A549 (cell line): ENCODE data around the gene XKR7. TPM values are rescaled to one million over a fixed set of nuclear protein-coding genes. Genes with fewer than 3 reads are reported as not detected.

Source experiments
- ATAC-seq, 2 experiments: fragments of 200-7000 bp in 1 of 2; fragments of >200 bp in 1 of 2; cut with Nextera tagmentation in 1 of 2; cut with Tn5 transposase in 1 of 2; 3 replicates each; pipeline versions ENCODE4 v1.8.0 to v1.9.1; 2018 to 2020; ENCODE audit warnings: mild to moderate bottlenecking in 1 of 2, moderate library complexity in 1 of 2
- CTCF ChIA-PET: fragments of 300-600 bp; sonication (Branson Sonifier 250); formaldehyde crosslinking; extraction: SDS; loops from one replicate; lab custom pipeline; 2021; ENCODE audit warnings: antibody characterized with exemption, inconsistent platforms; lab: Yijun Ruan, JAX
- POLR2A ChIA-PET: fragments of 350-600 bp; formaldehyde crosslinking; extraction: SDS; loops from one replicate; lab custom pipeline; 2021; ENCODE audit warnings: antibody characterized with exemption, inconsistent platforms; lab: Yijun Ruan, JAX
- DNase-seq, 2 experiments: peaks; one replicate each; pipeline versions ENCODE4 v3.0.0 to v3.0.0-alpha.2; 2011 to 2016; ENCODE audit warnings: low read depth in 1 of 2, low spot score in 1 of 2
- FAIRE-seq: peaks from 2 replicates; lab custom pipeline; 2011; peaks lifted over from hg19 to GRCh38; lab: Jason Lieb, UNC
- H3K27ac ChIP-seq, 2 experiments: fragments of >200 bp; sonication (Bioruptor Twin); formaldehyde crosslinking; 3 replicates each; pipeline ENCODE4 v1.5.1; 2016 to 2017
- H3K4me1 ChIP-seq: fragments of >200 bp; sonication (Bioruptor Twin); formaldehyde crosslinking; 3 replicates; pipeline ENCODE4 v1.6.1; 2016
- H3K4me2 ChIP-seq: fragments of >200 bp; sonication (Bioruptor Twin); formaldehyde crosslinking; 3 replicates; pipeline ENCODE4 v1.6.1; 2016
- H3K4me3 ChIP-seq: fragments of >200 bp; sonication (Bioruptor Twin); formaldehyde crosslinking; 3 replicates; pipeline ENCODE4 v1.5.1; 2016
- H3K9me3 ChIP-seq: fragments of >200 bp; sonication (Bioruptor Twin); formaldehyde crosslinking; 3 replicates; pipeline ENCODE4 v1.6.1; 2016
- CBX2 ChIP-seq: fragments of 200-600 bp; sonication (generic); IDR thresholded peaks from 2 replicates; pipeline ENCODE4 v1.6.1; 2016; ENCODE audit warnings: low read depth, mild to moderate bottlenecking, borderline replicate concordance
- CHD4 ChIP-seq: fragments of 200-600 bp; sonication (generic); IDR thresholded peaks from 2 replicates; pipeline ENCODE4 v1.6.1; 2016; ENCODE audit warnings: antibody characterized with exemption, mild to moderate bottlenecking, borderline replicate concordance
- HOXA7 ChIP-seq: fragments of 250-450 bp; sonication (Bioruptor Pico); IDR thresholded peaks from 2 replicates; pipeline ENCODE4 v1.5.0; 2020; ENCODE audit warnings: mild to moderate bottlenecking, moderate library complexity
- NFE2L2 ChIP-seq: fragments of 150-350 bp; conservative IDR thresholded peaks from 2 replicates; pipeline ENCODE4 v1.6.1; 2014; ENCODE audit warnings: low read length
- RNF2 ChIP-seq: fragments of 200-600 bp; sonication (generic); IDR thresholded peaks from 2 replicates; pipeline ENCODE4 v1.6.1; 2016; ENCODE audit warnings: low read depth, mild to moderate bottlenecking, antibody characterized with exemption, moderate library complexity, borderline replicate concordance
- WGBS: methylation state at CpG from one replicate; pipeline ENCODE4 v1.1.6; 2017; ENCODE audit errors: missing lambda C conversion rate; 5-methylcytosine and 5-hydroxymethylcytosine counted together
- polyA plus RNA-seq, 4 experiments: library from polyadenylated mRNA; depleted of rRNA in 3 of 4; stranded (reverse); fragments of >200 nt; fragmentation: RNase III in 1 of 4; extraction: RNeasy Plus Mini Kit Qiagen cat#74134 plus additional on column Dnase treatment in 1 of 4; gene quantifications; 2 replicates in 3 of 4; 3 replicates in 1 of 4; pipeline ENCODE4 v1.2.3, GENCODE V29; 2011 to 2017
- small RNA-seq, 6 experiments: library from RNA; depleted of rRNA; stranded (forward); fragments of <200 nt; gene quantifications; one replicate each; pipeline ENCODE3, GENCODE V24; 2012

XKR7 gene
- polyA plus RNA-seq, 2 of the 4 experiments (the other 2 are of a cell fraction), result 0.01 TPM; not detected in 1

DNA sequence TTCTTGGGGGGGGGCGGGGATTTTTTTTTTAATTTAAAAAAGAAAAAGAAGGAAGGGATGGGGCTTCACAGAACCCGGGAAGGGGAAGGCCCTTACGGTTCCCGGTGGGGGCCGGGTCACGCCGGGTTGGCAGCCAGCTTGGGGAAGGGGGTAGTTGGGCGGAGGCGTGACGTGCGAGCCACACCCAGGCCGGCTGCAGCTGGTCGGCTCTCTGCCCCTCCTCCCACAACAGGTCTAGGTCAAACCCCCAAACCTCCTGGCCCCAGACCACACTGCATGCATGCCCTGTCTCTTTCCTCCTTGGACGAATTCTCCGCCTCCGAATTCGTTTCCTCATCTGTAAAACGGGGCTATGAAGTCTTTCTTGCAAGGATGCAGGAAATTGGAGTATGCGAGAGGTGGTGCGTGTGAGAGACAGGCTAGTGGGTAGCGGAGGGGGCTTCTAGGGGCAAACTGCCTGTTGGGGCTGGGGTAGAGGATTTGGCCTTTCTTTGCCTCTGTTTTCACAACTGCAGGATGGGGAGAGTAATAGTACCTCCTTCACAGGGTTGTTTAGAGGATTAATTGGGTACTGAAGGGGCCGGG, 84.9 kb downstream of the XKR7 start:
- 54% methylated on average over 22 of the region's 22 CpGs for WGBS
- FAIRE-seq, result no peak
- no peak for TF ChIP-seq CHD4
- TF ChIP-seq RNF2, result no peak
- no peak for TF ChIP-seq HOXA7 (CRISPR knock-in tag)
- no peak for TF ChIP-seq NFE2L2
- no peak for TF ChIP-seq CBX2
- no peak for DNase-seq
- no peaks in the 10 kb centered on the region for H3K9me3 ChIP-seq
- peak overlapping the region; percentile 42 for H3K4me3 ChIP-seq
- no peaks in the 10 kb centered on the region; the same call in 2 of the 3 replicates for H3K4me1 ChIP-seq
- ChIA-PET POLR2A (no interaction called here), CTCF (interaction anchor here (1.4 to 2.9 kb wide), 3 partner anchors 22 to 230 kb away, joined by 3 to 17 read pairs (median 4); no protein-coding TSS in a partner anchor)
- no peak overlapping the region; a peak in 1 of 6 replicates for H3K27ac ChIP-seq
- H3K4me2 ChIP-seq, result peak overlapping the region; percentile 86
- ATAC-seq, result peak in 1 of 2 experiments; percentile 13; a peak in 1 of 6 replicates

Small RNAs within 50 kb of the gene (small RNA-seq; reads per million reads assigned to genes)
- gene RNA5SP481 (0 to 21.0 (median 0.25) reads per million in 6 experiments), gene RNA5SP482 (0 reads per million in 6 experiments)

Other genes starting within 250 kb of the XKR7 start
- 159 and 178 TPM in 2 replicates for gene BCL2L1, start 245.3 kb upstream of the XKR7 start, polyA plus RNA-seq (2011; rRNA removed)
- 143 to 157 TPM (median 154 TPM) in 3 replicates for gene BCL2L1, start 245.3 kb upstream of the XKR7 start, polyA plus RNA-seq (2017; fragmentation: RNase III; extraction: RNeasy Plus Mini Kit Qiagen cat#74134 plus additional on column Dnase treatment)
- gene TPX2, start 228.9 kb upstream of the XKR7 start, polyA plus RNA-seq (2011; rRNA removed), result 79.4 and 92.9 TPM in 2 replicates
- gene TPX2, start 228.9 kb upstream of the XKR7 start, polyA plus RNA-seq (2017; fragmentation: RNase III; extraction: RNeasy Plus Mini Kit Qiagen cat#74134 plus additional on column Dnase treatment), result 84.9 to 106 TPM (median 92.9 TPM) in 3 replicates
- 0.09 and 0.20 TPM in 2 replicates for gene MYLK2, start 148.8 kb upstream of the XKR7 start, polyA plus RNA-seq (2011; rRNA removed)
- 0.36 to 0.63 TPM (median 0.51 TPM) in 3 replicates for gene MYLK2, start 148.8 kb upstream of the XKR7 start, polyA plus RNA-seq (2017; fragmentation: RNase III; extraction: RNeasy Plus Mini Kit Qiagen cat#74134 plus additional on column Dnase treatment)
- gene FOXS1, start 122.5 kb upstream of the XKR7 start, polyA plus RNA-seq (2011; rRNA removed), result 1.0 and 1.5 TPM in 2 replicates
- 1.9 to 3.7 TPM (median 3.4 TPM) in 3 replicates for gene FOXS1, start 122.5 kb upstream of the XKR7 start, polyA plus RNA-seq (2017; fragmentation: RNase III; extraction: RNeasy Plus Mini Kit Qiagen cat#74134 plus additional on column Dnase treatment)
- 0.46 and 0.53 TPM in 2 replicates for gene DUSP15, start 97.6 kb upstream of the XKR7 start, polyA plus RNA-seq (2011; rRNA removed)
- gene DUSP15, start 97.6 kb upstream of the XKR7 start, polyA plus RNA-seq (2017; fragmentation: RNase III; extraction: RNeasy Plus Mini Kit Qiagen cat#74134 plus additional on column Dnase treatment), result 0.70 to 1.3 TPM (median 0.96 TPM) in 3 replicates
- gene TTLL9, start 97.5 kb upstream of the XKR7 start, polyA plus RNA-seq (2011; rRNA removed), result 0.06 and 0.08 TPM in 2 replicates
- gene TTLL9, start 97.5 kb upstream of the XKR7 start, polyA plus RNA-seq (2017; fragmentation: RNase III; extraction: RNeasy Plus Mini Kit Qiagen cat#74134 plus additional on column Dnase treatment), result 0.04 to 0.24 TPM (median 0.15 TPM) in 3 replicates
- gene PDRG1, start 16.1 kb upstream of the XKR7 start, polyA plus RNA-seq (2011; rRNA removed), result 15.3 and 20.7 TPM in 2 replicates
- gene PDRG1, start 16.1 kb upstream of the XKR7 start, polyA plus RNA-seq (2017; fragmentation: RNase III; extraction: RNeasy Plus Mini Kit Qiagen cat#74134 plus additional on column Dnase treatment), result 25.2 to 27.8 TPM (median 27.2 TPM) in 3 replicates
- gene CCM2L, start 42.3 kb downstream of the XKR7 start, polyA plus RNA-seq (2011; rRNA removed), result 0.05 and 0.13 TPM in 2 replicates
- 0.13 to 0.32 TPM (median 0.18 TPM) in 3 replicates for gene CCM2L, start 42.3 kb downstream of the XKR7 start, polyA plus RNA-seq (2017; fragmentation: RNase III; extraction: RNeasy Plus Mini Kit Qiagen cat#74134 plus additional on column Dnase treatment)
- gene HCK, start 84.1 kb downstream of the XKR7 start, polyA plus RNA-seq (2011; rRNA removed), result 0.06 and 0.07 TPM in 2 replicates
- gene HCK, start 84.1 kb downstream of the XKR7 start, polyA plus RNA-seq (2017; fragmentation: RNase III; extraction: RNeasy Plus Mini Kit Qiagen cat#74134 plus additional on column Dnase treatment), result 0.07 TPM in 1 of 3 replicates, not detected in the others
- gene TM9SF4, start 141.6 kb downstream of the XKR7 start, polyA plus RNA-seq (2011; rRNA removed), result 60.0 and 72.8 TPM in 2 replicates
- 40.3 to 52.3 TPM (median 51.4 TPM) in 3 replicates for gene TM9SF4, start 141.6 kb downstream of the XKR7 start, polyA plus RNA-seq (2017; fragmentation: RNase III; extraction: RNeasy Plus Mini Kit Qiagen cat#74134 plus additional on column Dnase treatment)
- gene PLAGL2, start 239.6 kb downstream of the XKR7 start, polyA plus RNA-seq (2011; rRNA removed), result 6.1 and 12.0 TPM in 2 replicates
- gene PLAGL2, start 239.6 kb downstream of the XKR7 start, polyA plus RNA-seq (2017; fragmentation: RNase III; extraction: RNeasy Plus Mini Kit Qiagen cat#74134 plus additional on column Dnase treatment), result 9.0 to 9.3 TPM (median 9.1 TPM) in 3 replicates
- 43.9 and 49.4 TPM in 2 replicates for gene POFUT1, start 239.7 kb downstream of the XKR7 start, polyA plus RNA-seq (2011; rRNA removed)
- gene POFUT1, start 239.7 kb downstream of the XKR7 start, polyA plus RNA-seq (2017; fragmentation: RNase III; extraction: RNeasy Plus Mini Kit Qiagen cat#74134 plus additional on column Dnase treatment), result 29.2 to 30.3 TPM (median 29.6 TPM) in 3 replicates